ENCODE measurements around the gene USP17L22.
"Not testable (repeated sequence)": the region's sequence is repeated elsewhere in the genome, so short reads cannot be mapped to it uniquely, and the experiment has no call there.

The USP17L22 gene, protein sequence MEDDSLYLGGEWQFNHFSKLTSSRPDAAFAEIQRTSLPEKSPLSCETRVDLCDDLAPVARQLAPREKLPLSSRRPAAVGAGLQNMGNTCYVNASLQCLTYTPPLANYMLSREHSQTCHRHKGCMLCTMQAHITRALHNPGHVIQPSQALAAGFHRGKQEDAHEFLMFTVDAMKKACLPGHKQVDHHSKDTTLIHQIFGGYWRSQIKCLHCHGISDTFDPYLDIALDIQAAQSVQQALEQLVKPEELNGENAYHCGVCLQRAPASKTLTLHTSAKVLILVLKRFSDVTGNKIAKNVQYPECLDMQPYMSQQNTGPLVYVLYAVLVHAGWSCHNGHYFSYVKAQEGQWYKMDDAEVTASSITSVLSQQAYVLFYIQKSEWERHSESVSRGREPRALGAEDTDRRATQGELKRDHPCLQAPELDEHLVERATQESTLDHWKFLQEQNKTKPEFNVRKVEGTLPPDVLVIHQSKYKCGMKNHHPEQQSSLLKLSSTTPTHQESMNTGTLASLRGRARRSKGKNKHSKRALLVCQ

DNA sequence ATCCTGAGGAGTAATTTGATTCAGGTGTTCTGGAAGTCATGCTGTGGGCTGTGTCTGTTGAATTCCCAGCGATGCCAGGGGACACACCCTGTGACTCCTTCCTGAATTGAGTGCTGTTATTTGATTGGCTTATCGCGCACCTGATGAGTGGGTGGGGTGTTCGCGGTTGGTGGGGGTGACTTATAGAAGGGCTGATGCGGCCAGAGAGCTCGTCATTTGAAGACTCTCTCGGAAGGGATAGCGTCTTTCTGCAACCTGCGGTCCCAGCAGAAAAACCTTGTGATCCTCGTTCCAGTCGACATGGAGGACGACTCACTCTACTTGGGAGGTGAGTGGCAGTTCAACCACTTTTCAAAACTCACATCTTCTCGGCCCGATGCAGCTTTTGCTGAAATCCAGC is at the start of gene USP17L22:
Gene USP17L22 (plus strand): TSS at position 301 of the 400 bp plus-strand sequence. CDS start 0 bp downstream, at position 301.
- DNase-seq (ENCODE audit: low spot score); in situ Hi-C loops (cut with MboI; ENCODE audit: low pct_unique_long_range_greater_than_20kb, low sequenced_read_pairs, unreplicated experiment): not testable (repeated sequence)

DNA sequence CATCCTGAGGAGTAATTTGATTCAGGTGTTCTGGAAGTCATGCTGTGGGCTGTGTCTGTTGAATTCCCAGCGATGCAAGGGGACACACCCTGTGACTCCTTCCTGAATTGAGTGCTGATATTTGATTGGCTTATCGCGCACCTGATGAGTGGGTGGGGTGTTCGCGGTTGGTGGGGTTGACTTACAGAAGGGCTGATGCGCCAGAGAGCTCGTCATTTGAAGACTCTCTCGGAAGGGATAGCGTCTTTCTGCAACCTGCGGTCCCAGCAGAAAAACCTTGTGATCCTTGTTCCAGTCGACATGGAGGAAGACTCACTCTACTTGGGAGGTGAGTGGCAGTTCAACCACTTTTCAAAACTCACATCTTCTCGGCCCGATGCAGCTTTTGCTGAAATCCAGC is 47.6 kb upstream of the USP17L22 start, which contains the start of gene USP17L12:
Gene USP17L12 (plus strand): TSS at position 301 of the 400 bp plus-strand sequence. CDS start 0 bp downstream, at position 301.
- DNase-seq (ENCODE audit: low spot score); in situ Hi-C loops (cut with MboI; ENCODE audit: low pct_unique_long_range_greater_than_20kb, low sequenced_read_pairs, unreplicated experiment): not testable (repeated sequence)

DNA sequence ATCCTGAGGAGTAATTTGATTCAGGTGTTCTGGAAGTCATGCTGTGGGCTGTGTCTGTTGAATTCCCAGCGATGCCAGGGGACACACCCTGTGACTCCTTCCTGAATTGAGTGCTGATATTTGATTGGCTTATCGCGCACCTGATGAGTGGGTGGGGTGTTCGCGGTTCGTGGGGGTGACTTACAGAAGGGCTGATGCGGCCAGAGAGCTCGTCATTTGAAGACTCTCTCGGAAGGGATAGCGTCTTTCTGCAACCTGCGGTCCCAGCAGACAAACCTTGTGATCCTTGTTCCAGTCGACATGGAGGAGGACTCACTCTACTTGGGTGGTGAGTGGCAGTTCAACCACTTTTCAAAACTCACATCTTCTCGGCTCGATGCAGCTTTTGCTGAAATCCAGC is 42.8 kb upstream of the USP17L22 start, which contains the start of gene USP17L13:
Gene USP17L13 (plus strand): TSS at position 301 of the 400 bp plus-strand sequence. CDS start 0 bp downstream, at position 301.
- in situ Hi-C loops (cut with MboI; ENCODE audit: low pct_unique_long_range_greater_than_20kb, low sequenced_read_pairs, unreplicated experiment); DNase-seq (ENCODE audit: low spot score): not testable (repeated sequence)

DNA sequence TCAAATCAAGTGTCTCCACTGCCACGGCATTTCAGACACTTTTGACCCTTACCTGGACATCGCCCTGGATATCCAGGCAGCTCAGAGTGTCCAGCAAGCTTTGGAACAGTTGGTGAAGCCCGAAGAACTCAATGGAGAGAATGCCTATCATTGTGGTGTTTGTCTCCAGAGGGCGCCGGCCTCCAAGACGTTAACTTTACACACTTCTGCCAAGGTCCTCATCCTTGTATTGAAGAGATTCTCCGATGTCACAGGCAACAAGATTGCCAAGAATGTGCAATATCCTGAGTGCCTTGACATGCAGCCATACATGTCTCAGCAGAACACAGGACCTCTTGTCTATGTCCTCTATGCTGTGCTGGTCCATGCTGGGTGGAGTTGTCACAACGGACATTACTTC is 37.2 kb upstream of the USP17L22 start:
- DNase-seq (ENCODE audit: low spot score); in situ Hi-C loops (cut with MboI; ENCODE audit: low pct_unique_long_range_greater_than_20kb, low sequenced_read_pairs, unreplicated experiment): not testable (repeated sequence)

DNA sequence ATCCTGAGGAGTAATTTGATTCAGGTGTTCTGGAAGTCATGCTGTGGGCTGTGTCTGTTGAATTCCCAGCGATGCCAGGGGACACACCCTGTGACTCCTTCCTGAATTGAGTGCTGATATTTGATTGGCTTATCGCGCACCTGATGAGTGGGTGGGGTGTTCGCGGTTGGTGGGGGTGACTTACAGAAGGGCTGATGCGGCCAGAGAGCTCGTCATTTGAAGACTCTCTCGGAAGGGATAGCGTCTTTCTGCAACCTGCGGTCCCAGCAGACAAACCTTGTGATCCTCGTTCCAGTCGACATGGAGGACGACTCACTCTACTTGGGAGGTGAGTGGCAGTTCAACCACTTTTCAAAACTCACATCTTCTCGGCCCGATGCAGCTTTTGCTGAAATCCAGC is 33.3 kb upstream of the USP17L22 start, which contains the start of gene USP17L15:
Gene USP17L15 (plus strand): TSS at position 301 of the 400 bp plus-strand sequence. CDS start 0 bp downstream, at position 301.
- DNase-seq (ENCODE audit: low spot score); in situ Hi-C loops (cut with MboI; ENCODE audit: low pct_unique_long_range_greater_than_20kb, low sequenced_read_pairs, unreplicated experiment): not testable (repeated sequence)

DNA sequence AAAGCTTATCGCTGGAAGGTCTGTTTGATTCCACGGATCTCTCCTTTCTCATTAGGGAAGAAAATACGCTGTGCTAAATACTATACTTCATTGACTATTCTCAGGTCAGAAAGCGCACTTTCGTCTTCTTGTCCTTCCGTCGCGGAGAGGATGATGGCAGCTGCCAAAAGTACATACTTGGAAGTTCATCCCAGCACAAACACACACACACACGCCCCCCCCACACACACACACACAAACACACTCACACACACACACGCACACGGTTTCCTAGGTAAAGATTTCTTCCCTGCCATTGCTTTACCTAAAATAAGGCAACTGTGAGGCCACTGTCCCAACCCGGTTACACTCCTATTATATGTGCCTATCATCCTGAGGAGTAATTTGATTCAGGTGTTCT is 29.0 kb upstream of the USP17L22 start:
- in situ Hi-C loops (cut with MboI; ENCODE audit: low pct_unique_long_range_greater_than_20kb, low sequenced_read_pairs, unreplicated experiment); DNase-seq (ENCODE audit: low spot score): not testable (repeated sequence)

DNA sequence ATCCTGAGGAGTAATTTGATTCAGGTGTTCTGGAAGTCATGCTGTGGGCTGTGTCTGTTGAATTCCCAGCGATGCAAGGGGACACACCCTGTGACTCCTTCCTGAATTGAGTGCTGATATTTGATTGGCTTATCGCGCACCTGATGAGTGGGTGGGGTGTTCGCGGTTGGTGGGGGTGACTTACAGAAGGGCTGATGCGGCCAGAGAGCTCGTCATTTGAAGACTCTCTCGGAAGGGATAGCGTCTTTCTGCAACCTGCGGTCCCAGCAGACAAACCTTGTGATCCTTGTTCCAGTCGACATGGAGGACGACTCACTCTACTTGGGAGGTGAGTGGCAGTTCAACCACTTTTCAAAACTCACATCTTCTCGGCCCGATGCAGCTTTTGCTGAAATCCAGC is 23.8 kb upstream of the USP17L22 start, which contains the start of gene USP17L17:
Gene USP17L17 (plus strand): TSS at position 301 of the 400 bp plus-strand sequence. CDS start 0 bp downstream, at position 301.
- DNase-seq (ENCODE audit: low spot score); in situ Hi-C loops (cut with MboI; ENCODE audit: low pct_unique_long_range_greater_than_20kb, low sequenced_read_pairs, unreplicated experiment): not testable (repeated sequence)

DNA sequence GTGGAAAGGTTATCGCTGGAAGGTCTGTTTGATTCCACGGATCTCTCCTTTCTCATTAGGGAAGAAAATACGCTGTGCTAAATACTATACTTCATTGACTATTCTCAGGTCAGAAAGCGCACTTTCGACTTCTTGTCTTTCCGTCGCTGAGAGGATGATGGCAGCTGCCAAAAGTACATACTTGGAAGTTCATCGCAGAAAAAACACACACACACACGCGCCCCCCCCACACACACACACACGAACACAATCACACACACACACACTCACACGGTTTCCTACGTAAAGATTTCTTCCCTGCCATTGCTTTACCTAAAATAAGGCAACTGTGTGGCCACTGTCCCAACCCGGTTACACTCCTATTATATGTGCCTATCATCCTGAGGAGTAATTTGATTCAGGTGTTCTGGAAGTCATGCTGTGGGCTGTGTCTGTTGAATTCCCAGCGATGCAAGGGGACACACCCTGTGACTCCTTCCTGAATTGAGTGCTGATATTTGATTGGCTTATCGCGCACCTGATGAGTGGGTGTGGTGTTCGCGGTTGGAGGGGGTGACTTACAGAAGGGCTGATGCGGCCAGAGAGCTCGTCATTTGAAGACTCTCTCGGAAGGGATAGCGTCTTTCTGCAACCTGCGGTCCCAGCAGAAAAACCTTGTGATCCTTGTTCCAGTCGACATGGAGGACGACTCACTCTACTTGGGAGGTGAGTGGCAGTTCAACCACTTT is 19.3 kb upstream of the USP17L22 start, which contains the start of gene USP17L18:
Gene USP17L18 (plus strand): TSS at position 678 of the 728 bp plus-strand sequence. CDS start 0 bp downstream, at position 678.
- DNase-seq (ENCODE audit: low spot score); in situ Hi-C loops (cut with MboI; ENCODE audit: low pct_unique_long_range_greater_than_20kb, low sequenced_read_pairs, unreplicated experiment): not testable (repeated sequence)

DNA sequence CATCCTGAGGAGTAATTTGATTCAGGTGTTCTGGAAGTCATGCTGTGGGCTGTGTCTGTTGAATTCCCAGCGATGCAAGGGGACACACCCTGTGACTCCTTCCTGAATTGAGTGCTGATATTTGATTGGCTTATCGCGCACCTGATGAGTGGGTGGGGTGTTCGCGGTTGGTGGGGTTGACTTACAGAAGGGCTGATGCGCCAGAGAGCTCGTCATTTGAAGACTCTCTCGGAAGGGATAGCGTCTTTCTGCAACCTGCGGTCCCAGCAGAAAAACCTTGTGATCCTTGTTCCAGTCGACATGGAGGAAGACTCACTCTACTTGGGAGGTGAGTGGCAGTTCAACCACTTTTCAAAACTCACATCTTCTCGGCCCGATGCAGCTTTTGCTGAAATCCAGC is 14.3 kb upstream of the USP17L22 start, which contains the start of gene USP17L19:
Gene USP17L19 (plus strand): TSS at position 301 of the 400 bp plus-strand sequence. CDS start 0 bp downstream, at position 301.
- in situ Hi-C loops (cut with MboI; ENCODE audit: low pct_unique_long_range_greater_than_20kb, low sequenced_read_pairs, unreplicated experiment) = not testable (repeated sequence)

DNA sequence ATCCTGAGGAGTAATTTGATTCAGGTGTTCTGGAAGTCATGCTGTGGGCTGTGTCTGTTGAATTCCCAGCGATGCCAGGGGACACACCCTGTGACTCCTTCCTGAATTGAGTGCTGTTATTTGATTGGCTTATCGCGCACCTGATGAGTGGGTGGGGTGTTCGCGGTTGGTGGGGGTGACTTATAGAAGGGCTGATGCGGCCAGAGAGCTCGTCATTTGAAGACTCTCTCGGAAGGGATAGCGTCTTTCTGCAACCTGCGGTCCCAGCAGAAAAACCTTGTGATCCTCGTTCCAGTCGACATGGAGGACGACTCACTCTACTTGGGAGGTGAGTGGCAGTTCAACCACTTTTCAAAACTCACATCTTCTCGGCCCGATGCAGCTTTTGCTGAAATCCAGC is 9.6 kb upstream of the USP17L22 start, which contains the start of gene USP17L20:
Gene USP17L20 (plus strand): TSS at position 301 of the 400 bp plus-strand sequence. CDS start 0 bp downstream, at position 301.
- in situ Hi-C loops (cut with MboI; ENCODE audit: low pct_unique_long_range_greater_than_20kb, low sequenced_read_pairs, unreplicated experiment); DNase-seq (ENCODE audit: low spot score): not testable (repeated sequence)

More for the DNA sequence above, 14.3 kb upstream of the USP17L22 start, which contains the start of gene USP17L19:
- not testable (repeated sequence) for DNase-seq (ENCODE audit: low spot score)

DNA sequence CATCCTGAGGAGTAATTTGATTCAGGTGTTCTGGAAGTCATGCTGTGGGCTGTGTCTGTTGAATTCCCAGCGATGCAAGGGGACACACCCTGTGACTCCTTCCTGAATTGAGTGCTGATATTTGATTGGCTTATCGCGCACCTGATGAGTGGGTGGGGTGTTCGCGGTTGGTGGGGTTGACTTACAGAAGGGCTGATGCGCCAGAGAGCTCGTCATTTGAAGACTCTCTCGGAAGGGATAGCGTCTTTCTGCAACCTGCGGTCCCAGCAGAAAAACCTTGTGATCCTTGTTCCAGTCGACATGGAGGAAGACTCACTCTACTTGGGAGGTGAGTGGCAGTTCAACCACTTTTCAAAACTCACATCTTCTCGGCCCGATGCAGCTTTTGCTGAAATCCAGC is 4.8 kb upstream of the USP17L22 start, which contains the start of gene USP17L21:
Gene USP17L21 (plus strand): TSS at position 301 of the 400 bp plus-strand sequence. CDS start 0 bp downstream, at position 301.
- in situ Hi-C loops (cut with MboI; ENCODE audit: low pct_unique_long_range_greater_than_20kb, low sequenced_read_pairs, unreplicated experiment); DNase-seq (ENCODE audit: low spot score): not testable (repeated sequence)

DNA sequence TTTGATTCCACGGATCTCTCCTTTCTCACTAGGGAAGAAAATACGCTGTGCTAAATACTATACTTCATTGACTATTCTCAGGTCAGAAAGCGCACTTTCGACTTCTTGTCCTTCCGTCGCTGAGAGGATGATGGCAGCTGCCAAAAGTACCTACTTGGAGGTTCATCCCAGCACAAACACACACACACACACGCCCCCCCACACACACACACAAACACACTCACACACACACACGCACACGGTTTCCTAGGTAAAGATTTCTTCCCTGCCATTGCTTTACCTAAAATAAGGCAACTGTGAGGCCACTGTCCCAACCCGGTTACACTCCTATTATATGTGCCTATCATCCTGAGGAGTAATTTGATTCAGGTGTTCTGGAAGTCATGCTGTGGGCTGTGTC is 4.3 kb downstream of the USP17L22 start:
- DNase-seq (ENCODE audit: low spot score); in situ Hi-C loops (cut with MboI; ENCODE audit: low pct_unique_long_range_greater_than_20kb, low sequenced_read_pairs, unreplicated experiment): not testable (repeated sequence)
